ENCODE data around the gene FAM47E.

DNA sequence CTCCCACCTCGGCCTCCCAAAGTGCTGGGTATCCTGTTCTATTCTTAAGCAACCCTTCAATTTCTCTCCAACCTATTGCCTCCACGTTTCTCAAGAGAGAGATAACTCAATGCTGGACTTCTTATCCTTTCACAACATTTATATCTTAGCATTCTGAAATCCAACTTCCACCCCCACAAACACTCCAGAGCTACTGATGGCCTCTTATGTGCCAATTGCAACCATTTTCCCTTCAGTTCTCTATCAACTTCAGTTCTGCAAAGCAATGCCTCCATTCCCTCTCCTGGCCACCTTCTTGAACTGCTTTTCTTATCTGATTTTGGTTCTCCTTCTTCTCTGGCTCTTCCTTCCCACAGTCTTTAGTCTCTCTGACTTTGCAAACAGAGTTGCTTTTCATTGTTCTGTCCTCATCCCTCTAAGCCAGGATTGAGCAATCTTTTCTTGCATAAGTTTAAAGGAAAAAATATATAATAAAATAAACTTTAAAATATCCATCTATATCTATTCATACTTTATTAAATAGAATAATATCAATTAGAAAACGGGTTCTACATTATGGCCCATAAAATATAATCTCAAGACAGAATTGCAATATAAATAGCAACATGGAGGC is 51.4 kb downstream of the FAM47E start:
- TF ChIP-seq EZH2phosphoT487 (IDR thresholded peaks at IDR 0.05; ENCODE audit: insufficient read depth, low read depth) (no peak), EZH2 (IDR thresholded peaks at IDR 0.05; ENCODE audit: insufficient read depth, poor library complexity, severe bottlenecking) (no peak)
